HepG2 (cell line): Measurements from ENCODE around the gene ZNF48. TPM values are rescaled to one million over a fixed set of nuclear protein-coding genes. Genes with fewer than 3 reads are reported as not detected.

Experiments used
- ARNT2 ChIP-seq: sonication (generic); formaldehyde crosslinking; IDR thresholded peaks from 2 replicates; pipeline ENCODE4 v1.8.0; 2022; ENCODE audit warnings: mild to moderate bottlenecking, low read depth, missing genetic modification reagents, moderate library complexity
- BCL6 ChIP-seq: IDR thresholded peaks from 2 replicates; pipeline ENCODE4 v1.6.1; 2016; ENCODE audit warnings: missing genetic modification reagents, missing compliant biosample characterization
- BRF2 ChIP-seq: sonication (generic); formaldehyde crosslinking; IDR thresholded peaks from 2 replicates; pipeline ENCODE4 v1.8.1; 2022; ENCODE audit warnings: mild to moderate bottlenecking, missing genetic modification reagents
- DNMT1 ChIP-seq: sonication (generic); formaldehyde crosslinking; IDR thresholded peaks from 2 replicates; pipeline ENCODE4 v1.5.1; 2020; ENCODE audit warnings: mild to moderate bottlenecking, missing genetic modification reagents
- DNMT3B ChIP-seq: conservative IDR thresholded peaks from 2 replicates; pipeline ENCODE4 v1.6.1; 2016; ENCODE audit warnings: missing biosample characterization, control low read depth
- ESRRA ChIP-seq: sonication (generic); formaldehyde crosslinking; IDR thresholded peaks from 2 replicates; pipeline ENCODE4 v1.5.1; 2020; ENCODE audit warnings: mild to moderate bottlenecking, low read depth, missing genetic modification reagents
- FOXM1 ChIP-seq: sonication (generic); formaldehyde crosslinking; IDR thresholded peaks from 2 replicates; pipeline ENCODE4 v1.5.0; 2020; ENCODE audit warnings: missing genetic modification reagents
- GLMP ChIP-seq: sonication (generic); formaldehyde crosslinking; IDR thresholded peaks from 2 replicates; pipeline ENCODE4 v1.9.0; 2021; ENCODE audit warnings: missing genetic modification reagents, mild to moderate bottlenecking, borderline replicate concordance
- GPBP1L1 ChIP-seq: sonication (generic); formaldehyde crosslinking; IDR thresholded peaks from 2 replicates; pipeline ENCODE4 v1.5.0; 2020; ENCODE audit warnings: mild to moderate bottlenecking, missing genetic modification reagents
- GPN1 ChIP-seq: sonication (generic); formaldehyde crosslinking; IDR thresholded peaks from 2 replicates; pipeline ENCODE4 v1.5.1; 2020; ENCODE audit warnings: missing genetic modification reagents, borderline replicate concordance
- KDM5A ChIP-seq: fragments of 200-600 bp; sonication (generic); IDR thresholded peaks from 2 replicates; pipeline ENCODE4 v1.7.0; 2018; ENCODE audit warnings: antibody characterized with exemption, mild to moderate bottlenecking, low read length, borderline replicate concordance
- NFE2L1 ChIP-seq: sonication (generic); formaldehyde crosslinking; IDR thresholded peaks from 2 replicates; pipeline ENCODE4 v1.4.0; 2020; ENCODE audit warnings: missing genetic modification reagents, mild to moderate bottlenecking, borderline replicate concordance
- PCBP1 ChIP-seq: fragments of 200-400 bp; formaldehyde crosslinking; IDR thresholded peaks from 2 replicates; pipeline ENCODE4 v1.6.1; 2017; ENCODE audit warnings: mild to moderate bottlenecking, low read depth, low read length, borderline replicate concordance
- PLRG1 ChIP-seq: fragments of 450-650 bp; conservative IDR thresholded peaks from 2 replicates; pipeline ENCODE4 v1.6.1; 2016
- REPIN1 ChIP-seq: sonication (generic); formaldehyde crosslinking; IDR thresholded peaks from 2 replicates; pipeline ENCODE4 v1.8.0; 2022; ENCODE audit warnings: missing genetic modification reagents, low read depth, mild to moderate bottlenecking, borderline replicate concordance
- RXRB ChIP-seq: IDR thresholded peaks from 2 replicates; pipeline ENCODE4 v1.6.1; 2016; ENCODE audit warnings: borderline replicate concordance, missing genetic modification reagents, missing compliant biosample characterization
- SMARCE1 ChIP-seq: fragments of 450-650 bp; IDR thresholded peaks from 2 replicates; pipeline ENCODE4 v1.6.1; 2017; ENCODE audit warnings: borderline replicate concordance
- TBL1XR1 ChIP-seq: fragments of 150-350 bp; IDR thresholded peaks from 2 replicates; pipeline ENCODE4 v1.6.1; 2014; ENCODE audit warnings: borderline replicate concordance, low read length; ENCODE audit not compliant: partially characterized antibody
- TEAD2 ChIP-seq: sonication (generic); formaldehyde crosslinking; IDR thresholded peaks from 2 replicates; pipeline ENCODE4 v1.9.0; 2021; ENCODE audit warnings: missing genetic modification reagents
- ZEB1 ChIP-seq: IDR thresholded peaks from 2 replicates; pipeline ENCODE4 v1.6.1; 2012; ENCODE audit warnings: mild to moderate bottlenecking, low read depth, inconsistent platforms; ENCODE audit not compliant: insufficient replicate concordance
- ZFP36L2 ChIP-seq: sonication (generic); formaldehyde crosslinking; IDR thresholded peaks from 2 replicates; pipeline ENCODE4 v1.4.0; 2020; ENCODE audit warnings: missing genetic modification reagents
- ZNF180 ChIP-seq: sonication (generic); formaldehyde crosslinking; IDR thresholded peaks from 2 replicates; pipeline ENCODE4 v1.4.0; 2020; ENCODE audit warnings: low read depth, missing genetic modification reagents, borderline replicate concordance
- ZNF615 ChIP-seq: sonication (generic); formaldehyde crosslinking; IDR thresholded peaks from 2 replicates; pipeline ENCODE4 v1.5.0; 2020; ENCODE audit warnings: mild to moderate bottlenecking, missing genetic modification reagents, borderline replicate concordance
- ZNF747 ChIP-seq: sonication (generic); formaldehyde crosslinking; IDR thresholded peaks from 2 replicates; pipeline ENCODE4 v1.8.1; 2023; ENCODE audit warnings: missing genetic modification reagents, mild to moderate bottlenecking, borderline replicate concordance
- ZNF782 ChIP-seq: sonication (generic); formaldehyde crosslinking; IDR thresholded peaks from 2 replicates; pipeline ENCODE4 v1.4.0; 2020; ENCODE audit warnings: missing genetic modification reagents, mild to moderate bottlenecking, borderline replicate concordance
- ZSCAN12 ChIP-seq: sonication (generic); formaldehyde crosslinking; IDR thresholded peaks from 2 replicates; pipeline ENCODE4 v1.9.0; 2021; ENCODE audit warnings: mild to moderate bottlenecking, missing genetic modification reagents
- polyA plus RNA-seq, 8 experiments: library from polyadenylated mRNA; depleted of rRNA in 3 of 8; stranded (reverse) in 7 of 8; unstranded in 1 of 8; fragments of >200 nt; fragmentation: Illumina TruSeq in 4 of 8; extraction: Trizol in 4 of 8; gene quantifications; 2 replicates each; pipeline versions ENCODE4 v1.2.1 to v1.2.3, GENCODE V29; 2011 to 2016; ENCODE audit warnings: low read depth in 4 of 8, missing spikeins in 1 of 8, mixed read lengths in 1 of 8; ENCODE audit not compliant: insufficient read depth in 1 of 8
- total RNA-seq, 5 experiments: library from RNA; depleted of rRNA; stranded (reverse); fragments of >200 nt; fragmentation: Illumina TruSeq; extraction: Trizol; gene quantifications; 2 replicates each; pipeline ENCODE4 v1.2.3, GENCODE V29; 2016; ENCODE audit warnings: low read depth in 1 of 5

Gene ZNF48
- total and polyA plus RNA-seq, 2 of the 13 experiments (the other 11 are each of a cell fraction or from before 2014, with no cell fraction given): 9.9 to 12.3 TPM

GRCh38 chr16:30395155-30395991, at the start of gene ZNF48 (continued):
- TF ChIP-seq GLMP (CRISPR knock-in tag) (no peak), BRF2 (CRISPR knock-in tag) (peak; percentile 49; the same call in 1 of the 2 replicates), ZNF615 (CRISPR knock-in tag) (no peak), ESRRA (CRISPR knock-in tag) (peak; percentile 32; the same call in 1 of the 2 replicates), GPN1 (CRISPR knock-in tag) (no peak), KDM5A (peak; percentile 62; the same call in 1 of the 2 replicates), NFE2L1 (peak; percentile 60; the same call in 1 of the 2 replicates), BCL6 (CRISPR knock-in tag) (peak; percentile 64; the same call in 1 of the 2 replicates), PCBP1 (peak; percentile 34; the same call in 1 of the 2 replicates), ZFP36L2 (no peak), ZNF180 (no peak; the same call in 1 of the 2 replicates), GPBP1L1 (CRISPR knock-in tag) (no peak), TEAD2 (no peak), REPIN1 (CRISPR knock-in tag) (0 out of 2 replicates have a peak, but pooled peaks have one; percentile 17), PLRG1 (no peak), SMARCE1 (no peak), DNMT3B (peak; percentile 52; the same call in 1 of the 2 replicates), ZNF782 (peak; percentile 95), RXRB (CRISPR knock-in tag) (peak; percentile 60), ZEB1 (peak; percentile 84), ZNF747 (peak; percentile 0; the same call in 1 of the 2 replicates), DNMT1 (CRISPR knock-in tag) (no peak; the same call in 1 of the 2 replicates), TBL1XR1 (no peak), ZSCAN12 (CRISPR knock-in tag) (no peak), FOXM1 (CRISPR knock-in tag) (no peak), ARNT2 (CRISPR knock-in tag) (peak; percentile 87)
